ENCODE measurements around the gene PREP. TPM values are rescaled to one million over a fixed set of nuclear protein-coding genes. Genes with fewer than 3 reads are reported as not detected.

Gene PREP
- polyA plus RNA-seq, 1 of the 3 experiments (the other 2 are of a cell fraction) = 20.9 TPM

DNA sequence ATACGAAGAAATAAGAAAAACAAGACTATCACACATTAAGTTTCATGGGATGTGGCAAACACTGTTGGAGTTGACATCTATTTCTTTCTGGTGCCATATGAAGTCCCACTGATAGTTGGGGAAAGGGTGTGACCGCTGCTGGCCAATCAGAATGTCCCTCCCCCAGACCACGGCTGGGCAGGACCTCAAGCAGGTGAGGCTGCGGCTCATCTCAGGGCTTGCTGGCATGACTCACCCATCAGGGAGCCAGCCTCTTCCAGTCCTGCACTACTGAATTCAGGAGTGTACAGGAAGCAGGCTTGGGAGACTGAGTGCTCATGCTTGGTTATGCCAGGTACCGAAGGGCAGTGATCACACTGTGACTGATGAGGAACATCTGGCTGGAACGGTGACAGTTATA lies 18.9 kb downstream of the PREP start:
- no peak overlapping the region for H3K9ac ChIP-seq

More for the DNA sequence above, 18.9 kb downstream of the PREP start:
- H3K79me2 ChIP-seq (ENCODE audit: insufficient read depth) = peaks cover 22% of the 10 kb centered on the region; the same call in 1 of the 2 replicates
- ChIA-PET POLR2A (no interaction called here), CTCF (no interaction called here)
- TF ChIP-seq NFIC (IDR thresholded peaks at IDR 0.05; ENCODE audit: borderline replicate concordance) (no peak), RCOR1 (IDR thresholded peaks at IDR 0.05; ENCODE audit: low read length) (no peak), FOXJ3 (CRISPR knock-in tag; IDR thresholded peaks at IDR 0.05) (no peak), ELF1 (IDR thresholded peaks at IDR 0.05) (no peak), MXI1 (IDR thresholded peaks at IDR 0.05; ENCODE audit: low read depth, low read length) (no peak), RAD21 (IDR thresholded peaks at IDR 0.05; ENCODE audit: low read length) (no peak), RXRA (IDR thresholded peaks at IDR 0.05; ENCODE audit: borderline replicate concordance, low read depth) (no peak), JUND (IDR thresholded peaks at IDR 0.05) (no peak)
- TF ChIP-seq, protein P1, sequence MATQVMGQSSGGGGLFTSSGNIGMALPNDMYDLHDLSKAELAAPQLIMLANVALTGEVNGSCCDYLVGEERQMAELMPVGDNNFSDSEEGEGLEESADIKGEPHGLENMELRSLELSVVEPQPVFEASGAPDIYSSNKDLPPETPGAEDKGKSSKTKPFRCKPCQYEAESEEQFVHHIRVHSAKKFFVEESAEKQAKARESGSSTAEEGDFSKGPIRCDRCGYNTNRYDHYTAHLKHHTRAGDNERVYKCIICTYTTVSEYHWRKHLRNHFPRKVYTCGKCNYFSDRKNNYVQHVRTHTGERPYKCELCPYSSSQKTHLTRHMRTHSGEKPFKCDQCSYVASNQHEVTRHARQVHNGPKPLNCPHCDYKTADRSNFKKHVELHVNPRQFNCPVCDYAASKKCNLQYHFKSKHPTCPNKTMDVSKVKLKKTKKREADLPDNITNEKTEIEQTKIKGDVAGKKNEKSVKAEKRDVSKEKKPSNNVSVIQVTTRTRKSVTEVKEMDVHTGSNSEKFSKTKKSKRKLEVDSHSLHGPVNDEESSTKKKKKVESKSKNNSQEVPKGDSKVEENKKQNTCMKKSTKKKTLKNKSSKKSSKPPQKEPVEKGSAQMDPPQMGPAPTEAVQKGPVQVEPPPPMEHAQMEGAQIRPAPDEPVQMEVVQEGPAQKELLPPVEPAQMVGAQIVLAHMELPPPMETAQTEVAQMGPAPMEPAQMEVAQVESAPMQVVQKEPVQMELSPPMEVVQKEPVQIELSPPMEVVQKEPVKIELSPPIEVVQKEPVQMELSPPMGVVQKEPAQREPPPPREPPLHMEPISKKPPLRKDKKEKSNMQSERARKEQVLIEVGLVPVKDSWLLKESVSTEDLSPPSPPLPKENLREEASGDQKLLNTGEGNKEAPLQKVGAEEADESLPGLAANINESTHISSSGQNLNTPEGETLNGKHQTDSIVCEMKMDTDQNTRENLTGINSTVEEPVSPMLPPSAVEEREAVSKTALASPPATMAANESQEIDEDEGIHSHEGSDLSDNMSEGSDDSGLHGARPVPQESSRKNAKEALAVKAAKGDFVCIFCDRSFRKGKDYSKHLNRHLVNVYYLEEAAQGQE (IDR thresholded peaks at IDR 0.05; ENCODE audit: low read depth, low read length) = no peak
- TF ChIP-seq, protein P2, sequence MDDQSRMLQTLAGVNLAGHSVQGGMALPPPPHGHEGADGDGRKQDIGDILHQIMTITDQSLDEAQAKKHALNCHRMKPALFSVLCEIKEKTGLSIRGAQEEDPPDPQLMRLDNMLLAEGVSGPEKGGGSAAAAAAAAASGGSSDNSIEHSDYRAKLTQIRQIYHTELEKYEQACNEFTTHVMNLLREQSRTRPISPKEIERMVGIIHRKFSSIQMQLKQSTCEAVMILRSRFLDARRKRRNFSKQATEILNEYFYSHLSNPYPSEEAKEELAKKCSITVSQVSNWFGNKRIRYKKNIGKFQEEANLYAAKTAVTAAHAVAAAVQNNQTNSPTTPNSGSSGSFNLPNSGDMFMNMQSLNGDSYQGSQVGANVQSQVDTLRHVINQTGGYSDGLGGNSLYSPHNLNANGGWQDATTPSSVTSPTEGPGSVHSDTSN (IDR thresholded peaks at IDR 0.05) = no peak
- TF ChIP-seq, protein P3, sequence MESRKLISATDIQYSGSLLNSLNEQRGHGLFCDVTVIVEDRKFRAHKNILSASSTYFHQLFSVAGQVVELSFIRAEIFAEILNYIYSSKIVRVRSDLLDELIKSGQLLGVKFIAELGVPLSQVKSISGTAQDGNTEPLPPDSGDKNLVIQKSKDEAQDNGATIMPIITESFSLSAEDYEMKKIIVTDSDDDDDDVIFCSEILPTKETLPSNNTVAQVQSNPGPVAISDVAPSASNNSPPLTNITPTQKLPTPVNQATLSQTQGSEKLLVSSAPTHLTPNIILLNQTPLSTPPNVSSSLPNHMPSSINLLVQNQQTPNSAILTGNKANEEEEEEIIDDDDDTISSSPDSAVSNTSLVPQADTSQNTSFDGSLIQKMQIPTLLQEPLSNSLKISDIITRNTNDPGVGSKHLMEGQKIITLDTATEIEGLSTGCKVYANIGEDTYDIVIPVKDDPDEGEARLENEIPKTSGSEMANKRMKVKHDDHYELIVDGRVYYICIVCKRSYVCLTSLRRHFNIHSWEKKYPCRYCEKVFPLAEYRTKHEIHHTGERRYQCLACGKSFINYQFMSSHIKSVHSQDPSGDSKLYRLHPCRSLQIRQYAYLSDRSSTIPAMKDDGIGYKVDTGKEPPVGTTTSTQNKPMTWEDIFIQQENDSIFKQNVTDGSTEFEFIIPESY (IDR thresholded peaks at IDR 0.05; ENCODE audit: borderline replicate concordance, low read depth) = no peak
- no peaks in the 10 kb centered on the region for H3K27me3 ChIP-seq (ENCODE audit: insufficient read depth)
- no peaks in the 10 kb centered on the region; the same call in 1 of the 2 replicates for H4K20me1 ChIP-seq (ENCODE audit: insufficient read depth)
- peaks cover 7 to 11% of the 10 kb centered on the region in 2 experiments for H3K36me3 ChIP-seq (replicated peaks in 1 of 2; ENCODE audit: control insufficient read depth in 1 of 2, insufficient read depth in 2 of 2, low read length in 1 of 2)
- peaks cover 0 to 13% of the 10 kb centered on the region in 2 experiments; a peak in 2 of 4 replicates for H3K4me1 ChIP-seq (ENCODE audit: control insufficient read depth in 1 of 2, insufficient read depth in 2 of 2, low read depth in 1 of 2, low read length in 1 of 2)
- H2AFZ ChIP-seq (ENCODE audit: low read depth) = no peak overlapping the region
- no peaks in the 10 kb centered on the region for H3K9me3 ChIP-seq
- H3F3A ChIP-seq (replicated peaks; ENCODE audit: insufficient read depth) = no peaks in the 10 kb centered on the region
- H3K9me2 ChIP-seq = no peaks in the 10 kb centered on the region
- H3K27ac ChIP-seq (ENCODE audit: low read depth in 2 of 2, low read length in 1 of 2) = no peak overlapping the region
- no peak overlapping the region for H3K4me3 ChIP-seq (ENCODE audit: low read depth in 2 of 2, low read length in 1 of 2)
- no peak for DNase-seq
- H3K4me2 ChIP-seq = no peak overlapping the region
- WGBS (ENCODE audit: low lambda C conversion rate) = 86% methylated on average over 5 of the region's 6 CpGs

All from SK-N-SH (cell line).